HL-60 (cell line): ENCODE measurements around the gene PSMD4.
"Not testable (repeated sequence)": the region's sequence is repeated elsewhere in the genome, so short reads cannot be mapped to it uniquely, and the experiment has no call there.

Experiments used
- DNase-seq, 2 experiments: peaks; one replicate each; pipeline ENCODE4 v3.0.0-alpha.2; 2010 to 2020; ENCODE audit warnings: low read depth in 1 of 2, low spot score in 1 of 2
- H3K27ac ChIP-seq: fragments of 250-450 bp; sonication (Bioruptor Pico); replicated peaks from 2 replicates; pipeline ENCODE4 v1.5.1; 2020; ENCODE audit warnings: mild to moderate bottlenecking, moderate library complexity
- H3K27me3 ChIP-seq: fragments of 250-450 bp; sonication (Bioruptor Pico); 2 replicates; pipeline ENCODE4 v1.5.1; 2021; ENCODE audit warnings: mild to moderate bottlenecking, moderate library complexity; ENCODE audit not compliant: insufficient read depth, poor library complexity, severe bottlenecking
- H3K4me3 ChIP-seq: replicated peaks from 2 replicates; pipeline ENCODE4 v1.5.1; 2011; ENCODE audit warnings: mild to moderate bottlenecking, control low read depth, low read length; ENCODE audit not compliant: insufficient read depth
- GABPA ChIP-seq: IDR thresholded peaks from 2 replicates; pipeline ENCODE4 v1.6.1; 2012; ENCODE audit warnings: low read depth
- POLR2AphosphoS5 ChIP-seq: IDR thresholded peaks from 2 replicates; pipeline ENCODE4 v1.6.1; 2012; ENCODE audit warnings: low read depth
- SPI1 ChIP-seq: IDR thresholded peaks from 2 replicates; pipeline ENCODE4 v1.6.1; 2012; ENCODE audit warnings: low read depth, mild to moderate bottlenecking, borderline replicate concordance
- long read RNA-seq: library from polyadenylated mRNA; unstranded; transcript quantifications from one replicate; pipeline ENCODE4 v2.0.0, GENCODE V29; 2020
- TF ChIP-seq, protein P1 (sequence below): IDR thresholded peaks from one replicate; pipeline ENCODE4 v1.5.1; 2011; ENCODE audit warnings: low read length, control low read depth, inconsistent platforms; ENCODE audit not compliant: insufficient read depth
- TF ChIP-seq, protein P2 (sequence below): IDR thresholded peaks from 2 replicates; pipeline ENCODE4 v1.6.1; 2012; ENCODE audit warnings: low read depth; ENCODE audit not compliant: insufficient replicate concordance

Gene PSMD4
- long read RNA-seq, transcript PSMD4-202 (10 exons, 1,350 nt) = major isoform, 520 of 603 reads
- long read RNA-seq, transcript PSMD4-201 (10 exons, 1,333 nt) = minor isoform, 12 of 603 reads
- long read RNA-seq, partial matches to known transcripts = 9 of 603 reads
- long read RNA-seq, other reads (novel, unspliced or antisense) = 61 of 603 reads

DNA sequence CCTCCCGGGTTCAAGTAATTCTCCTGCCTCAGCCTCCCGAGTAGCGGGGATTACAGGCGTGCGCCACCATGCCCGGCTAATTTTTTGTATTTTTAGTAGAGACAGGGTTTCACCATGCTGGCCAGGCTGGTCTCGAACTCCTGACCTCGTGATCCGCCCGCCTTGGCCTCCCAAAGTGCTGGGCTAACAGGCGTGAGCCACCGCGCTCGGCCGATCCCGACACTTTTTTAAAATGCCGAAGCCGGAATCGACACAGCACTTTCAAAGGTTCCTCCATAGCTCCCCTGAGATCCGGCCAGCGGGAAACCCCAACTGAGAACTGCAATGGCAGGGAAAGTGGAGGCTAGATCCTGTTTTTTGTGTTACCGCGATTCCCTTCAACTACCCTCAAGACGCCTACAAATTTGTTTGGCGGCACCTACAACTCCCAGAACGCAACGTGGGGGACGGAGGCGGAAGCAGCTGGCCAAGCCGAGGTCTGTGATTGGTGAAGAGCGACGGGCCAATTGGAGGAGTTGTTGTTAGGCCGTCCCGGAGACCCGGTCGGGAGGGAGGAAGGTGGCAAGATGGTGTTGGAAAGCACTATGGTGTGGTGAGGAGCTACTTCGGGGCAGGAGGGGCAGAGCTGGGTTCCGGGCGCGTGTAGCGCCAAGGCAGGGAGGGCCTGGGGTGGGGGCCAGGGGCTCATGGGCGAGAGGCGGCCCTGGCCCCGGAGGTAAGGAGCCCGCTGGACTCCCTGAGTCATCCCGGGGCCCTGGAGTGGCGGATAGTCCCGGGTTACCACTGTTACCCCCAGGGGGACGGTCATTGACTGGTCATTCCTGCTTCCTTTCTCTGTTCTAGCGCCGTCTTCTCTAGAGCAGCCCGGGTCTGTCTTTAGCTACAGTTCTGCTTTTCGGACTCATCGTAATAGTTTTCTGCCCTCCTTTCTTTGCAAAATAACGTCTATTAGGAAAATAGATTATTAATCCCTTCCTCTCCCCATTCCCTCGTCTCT lies at the start of gene PSMD4:
Gene PSMD4 (plus strand): TSS at position 518 of the 997 bp plus-strand sequence. CDS start 49 bp downstream, at position 567.
- peak within 1 kb of the TSS; percentile 95 for H3K4me3 ChIP-seq
- H3K27ac ChIP-seq = peak within 1 kb of the TSS; percentile 86
- TF ChIP-seq, protein P1, sequence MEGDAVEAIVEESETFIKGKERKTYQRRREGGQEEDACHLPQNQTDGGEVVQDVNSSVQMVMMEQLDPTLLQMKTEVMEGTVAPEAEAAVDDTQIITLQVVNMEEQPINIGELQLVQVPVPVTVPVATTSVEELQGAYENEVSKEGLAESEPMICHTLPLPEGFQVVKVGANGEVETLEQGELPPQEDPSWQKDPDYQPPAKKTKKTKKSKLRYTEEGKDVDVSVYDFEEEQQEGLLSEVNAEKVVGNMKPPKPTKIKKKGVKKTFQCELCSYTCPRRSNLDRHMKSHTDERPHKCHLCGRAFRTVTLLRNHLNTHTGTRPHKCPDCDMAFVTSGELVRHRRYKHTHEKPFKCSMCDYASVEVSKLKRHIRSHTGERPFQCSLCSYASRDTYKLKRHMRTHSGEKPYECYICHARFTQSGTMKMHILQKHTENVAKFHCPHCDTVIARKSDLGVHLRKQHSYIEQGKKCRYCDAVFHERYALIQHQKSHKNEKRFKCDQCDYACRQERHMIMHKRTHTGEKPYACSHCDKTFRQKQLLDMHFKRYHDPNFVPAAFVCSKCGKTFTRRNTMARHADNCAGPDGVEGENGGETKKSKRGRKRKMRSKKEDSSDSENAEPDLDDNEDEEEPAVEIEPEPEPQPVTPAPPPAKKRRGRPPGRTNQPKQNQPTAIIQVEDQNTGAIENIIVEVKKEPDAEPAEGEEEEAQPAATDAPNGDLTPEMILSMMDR = no peak
- TF ChIP-seq, protein P2, sequence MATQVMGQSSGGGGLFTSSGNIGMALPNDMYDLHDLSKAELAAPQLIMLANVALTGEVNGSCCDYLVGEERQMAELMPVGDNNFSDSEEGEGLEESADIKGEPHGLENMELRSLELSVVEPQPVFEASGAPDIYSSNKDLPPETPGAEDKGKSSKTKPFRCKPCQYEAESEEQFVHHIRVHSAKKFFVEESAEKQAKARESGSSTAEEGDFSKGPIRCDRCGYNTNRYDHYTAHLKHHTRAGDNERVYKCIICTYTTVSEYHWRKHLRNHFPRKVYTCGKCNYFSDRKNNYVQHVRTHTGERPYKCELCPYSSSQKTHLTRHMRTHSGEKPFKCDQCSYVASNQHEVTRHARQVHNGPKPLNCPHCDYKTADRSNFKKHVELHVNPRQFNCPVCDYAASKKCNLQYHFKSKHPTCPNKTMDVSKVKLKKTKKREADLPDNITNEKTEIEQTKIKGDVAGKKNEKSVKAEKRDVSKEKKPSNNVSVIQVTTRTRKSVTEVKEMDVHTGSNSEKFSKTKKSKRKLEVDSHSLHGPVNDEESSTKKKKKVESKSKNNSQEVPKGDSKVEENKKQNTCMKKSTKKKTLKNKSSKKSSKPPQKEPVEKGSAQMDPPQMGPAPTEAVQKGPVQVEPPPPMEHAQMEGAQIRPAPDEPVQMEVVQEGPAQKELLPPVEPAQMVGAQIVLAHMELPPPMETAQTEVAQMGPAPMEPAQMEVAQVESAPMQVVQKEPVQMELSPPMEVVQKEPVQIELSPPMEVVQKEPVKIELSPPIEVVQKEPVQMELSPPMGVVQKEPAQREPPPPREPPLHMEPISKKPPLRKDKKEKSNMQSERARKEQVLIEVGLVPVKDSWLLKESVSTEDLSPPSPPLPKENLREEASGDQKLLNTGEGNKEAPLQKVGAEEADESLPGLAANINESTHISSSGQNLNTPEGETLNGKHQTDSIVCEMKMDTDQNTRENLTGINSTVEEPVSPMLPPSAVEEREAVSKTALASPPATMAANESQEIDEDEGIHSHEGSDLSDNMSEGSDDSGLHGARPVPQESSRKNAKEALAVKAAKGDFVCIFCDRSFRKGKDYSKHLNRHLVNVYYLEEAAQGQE = no peak
- TF ChIP-seq GABPA (peak; percentile 69), POLR2AphosphoS5 (peak; percentile 96), SPI1 (peak; percentile 55; the same call in 1 of the 2 replicates)
- peak; percentile 96 to 97 for DNase-seq
- H3K27me3 ChIP-seq = no peaks in the 10 kb centered on the region

DNA sequence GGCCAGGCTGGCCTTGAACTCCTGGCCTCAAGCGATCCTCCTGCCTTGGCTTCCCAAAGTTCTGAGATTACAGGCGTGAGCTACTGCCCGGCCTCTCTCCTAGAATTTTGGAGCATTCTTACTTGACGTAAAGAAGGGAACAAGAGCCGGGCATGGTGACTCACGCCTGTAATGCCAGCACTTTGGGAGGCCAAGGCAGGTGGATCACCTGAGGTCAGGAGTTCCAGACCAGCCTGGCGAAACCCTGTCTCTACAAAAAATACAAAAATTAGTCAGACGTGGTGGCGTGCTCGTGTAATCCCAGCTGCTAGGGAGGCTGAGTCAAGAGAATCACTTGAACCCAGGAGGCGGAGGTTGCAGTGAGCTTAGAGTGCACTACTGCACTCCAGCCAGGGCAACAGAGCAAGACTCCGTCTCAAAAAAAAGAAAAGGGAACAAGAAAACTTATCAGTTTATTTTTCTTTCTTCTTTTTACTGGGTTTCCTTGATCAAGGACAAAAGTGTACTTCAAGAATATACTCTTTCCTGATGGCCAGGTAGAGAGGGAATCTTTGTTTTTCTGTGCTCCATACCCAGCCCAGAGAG lies 49.1 kb upstream of the PSMD4 start:
- not testable (repeated sequence) for H3K27me3 ChIP-seq, H3K27ac ChIP-seq, DNase-seq, H3K4me3 ChIP-seq

DNA sequence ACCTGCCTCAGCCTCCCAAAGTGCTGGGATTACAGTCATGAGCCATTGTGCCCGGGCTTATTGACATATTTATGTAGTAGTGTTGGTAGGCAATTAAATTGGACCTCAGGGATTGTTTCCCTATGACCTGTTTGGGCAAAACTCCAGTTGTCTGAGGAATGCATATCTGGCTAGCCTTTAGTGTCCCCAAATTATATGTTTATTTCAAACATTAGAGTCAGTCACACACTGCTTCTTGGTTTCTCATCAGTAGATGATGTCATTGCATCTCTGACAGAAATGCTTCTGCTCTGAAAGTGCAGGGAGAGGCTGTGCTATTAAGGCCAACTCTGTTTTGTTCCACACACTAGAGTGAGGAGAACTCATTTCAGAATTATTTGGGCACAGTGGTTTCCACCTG lies 43.7 kb upstream of the PSMD4 start:
- no peak overlapping the region for H3K4me3 ChIP-seq
- H3K27ac ChIP-seq = no peak overlapping the region
- no peaks in the 10 kb centered on the region for H3K27me3 ChIP-seq
- no peak for DNase-seq
- TF ChIP-seq, protein P1 = no peak
- TF ChIP-seq SPI1 (no peak), GABPA (no peak), POLR2AphosphoS5 (no peak)
- TF ChIP-seq, protein P2 = no peak
